ENCODE data around the gene IL22RA1.

Gene IL22RA1

GRCh38 chr1:24165500-24165899 lies 22.6 kb upstream of the IL22RA1 start:
- no peak for DNase-seq

GRCh38 chr1:24164004-24164403 lies 21.1 kb upstream of the IL22RA1 start:
- DNase-seq = no peak

GRCh38 chr1:24162201-24162600 lies 19.3 kb upstream of the IL22RA1 start:
- no peak for DNase-seq

- no peak for DNase-seq
Observed at GRCh38 chr1:24161270-24161669, 18.3 kb upstream of the IL22RA1 start.

GRCh38 chr1:24159366-24159765 lies 16.4 kb upstream of the IL22RA1 start:
- DNase-seq = no peak

GRCh38 chr1:24157918-24158481 lies 15.1 kb upstream of the IL22RA1 start:
- no peak for DNase-seq

GRCh38 chr1:24156542-24157260 lies 13.8 kb upstream of the IL22RA1 start:
- no peak for DNase-seq

- peak; percentile 28 for DNase-seq
Observed at GRCh38 chr1:24155011-24155782, 12.3 kb upstream of the IL22RA1 start.

GRCh38 chr1:24154215-24154614 lies 11.3 kb upstream of the IL22RA1 start:
- DNase-seq = no peak

- DNase-seq = no peak
Observed at GRCh38 chr1:24152631-24153494, 9.9 kb upstream of the IL22RA1 start.

- DNase-seq = peak; percentile 6
Observed at GRCh38 chr1:24151175-24151533, 8.2 kb upstream of the IL22RA1 start.

GRCh38 chr1:24150234-24151174 lies 7.6 kb upstream of the IL22RA1 start:
- DNase-seq = peak; percentile 93

GRCh38 chr1:24149866-24150233 lies 6.9 kb upstream of the IL22RA1 start:
- DNase-seq = peak; percentile 70

- DNase-seq = no peak
Observed at GRCh38 chr1:24147816-24148215, 4.9 kb upstream of the IL22RA1 start.

- no peak for DNase-seq
Observed at GRCh38 chr1:24147194-24147593, 4.3 kb upstream of the IL22RA1 start.

- no peak for DNase-seq
Observed at GRCh38 chr1:24141311-24141997, 1.5 kb downstream of the IL22RA1 start.

- DNase-seq = no peak
Observed at GRCh38 chr1:24140741-24141181, 2.2 kb downstream of the IL22RA1 start.

GRCh38 chr1:24139841-24140425 lies 3.0 kb downstream of the IL22RA1 start:
- DNase-seq = no peak

- DNase-seq = no peak
Observed at GRCh38 chr1:24139222-24139489, 3.8 kb downstream of the IL22RA1 start.

GRCh38 chr1:24138476-24139221 lies 4.3 kb downstream of the IL22RA1 start:
- DNase-seq = no peak
